ENCODE results near the gene PSMD1. TPM values are rescaled to one million over a fixed set of nuclear protein-coding genes. Genes with fewer than 3 reads are reported as not detected.
A peak's percentile ranks its signal among the peaks of the same experiment; 100 is the strongest.

Gene PSMD1
- total and polyA plus RNA-seq, 2 donors (not counting 3 experiments of a cell fraction or from before 2014, with no cell fraction given) = 163 to 209 TPM

DNA sequence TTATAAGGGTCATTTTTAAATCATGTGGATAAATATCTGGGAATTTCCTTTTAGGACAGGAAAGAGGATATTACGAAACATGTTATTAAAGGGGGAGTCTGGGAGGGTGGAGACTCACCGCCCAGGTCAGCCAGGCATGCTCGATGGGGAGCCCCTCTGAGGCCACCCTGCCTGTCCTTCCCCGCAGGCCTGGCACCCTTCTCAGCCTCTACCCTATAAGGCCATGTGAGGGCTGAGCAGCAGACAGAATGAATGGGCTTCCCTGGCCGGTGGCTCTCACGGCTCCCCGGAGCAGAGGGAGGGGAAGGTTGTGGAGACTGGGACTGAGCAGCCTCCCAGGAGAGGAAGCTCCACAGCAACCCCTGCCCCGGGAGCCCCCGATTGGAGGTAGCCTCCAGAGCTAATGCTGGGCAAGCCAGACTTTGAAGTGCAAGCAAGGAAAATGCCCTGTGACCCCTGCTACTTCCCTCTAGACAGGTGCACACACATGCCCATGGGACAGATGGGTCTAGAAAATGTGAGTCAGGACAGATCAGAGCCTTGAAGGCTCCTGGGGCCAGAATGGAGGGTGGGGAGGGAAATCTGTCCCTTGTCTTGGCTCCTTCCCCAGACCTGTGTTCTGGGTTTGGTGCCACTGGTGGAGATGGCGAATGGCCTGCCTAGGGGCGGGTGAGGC, 128.5 kb downstream of the PSMD1 start:
- BruUV-seq (replicated peaks) = no TSS peak
- Histone ChIP-seq H3K9ac (replicated peaks; ENCODE audit: extremely low read depth, insufficient read depth, low read length) (no peak overlapping the region), H3K4me1 (ENCODE audit: control insufficient read depth, extremely low read depth, insufficient read depth, low read length) (peaks cover 46% of the 10 kb centered on the region), H3K27ac (ENCODE audit: insufficient read depth, low read depth, low read length) (peak overlapping the region; percentile 70), H3K4me3 (replicated peaks in 1 of 3; ENCODE audit: insufficient read depth in 1 of 3, low read depth in 1 of 3, low read length in 3 of 3) (no peak overlapping the region), H3K79me2 (ENCODE audit: control insufficient read depth, insufficient read depth, low read length) (no peaks in the 10 kb centered on the region), H2AFZ (ENCODE audit: low read depth, low read length) (peak overlapping the region; percentile 83), H3K9me3 (replicated peaks; ENCODE audit: control insufficient read depth, insufficient read depth, low read length) (no peaks in the 10 kb centered on the region), H3K27me3 (ENCODE audit: control insufficient read depth in 2 of 2, insufficient read depth in 2 of 2, low read length in 2 of 2) (no peaks in the 10 kb centered on the region), H3K4me2 (ENCODE audit: insufficient read depth, low read length) (peak overlapping the region; percentile 9), H3K36me3 (ENCODE audit: control insufficient read depth in 2 of 2, extremely low read depth in 1 of 2, insufficient read depth in 2 of 2, low read length in 2 of 2) (no peaks in the 10 kb centered on the region), H4K20me1 (replicated peaks; ENCODE audit: control insufficient read depth, extremely low read depth, insufficient read depth, low read length) (no peaks in the 10 kb centered on the region), H3K9me1 (replicated peaks; ENCODE audit: control insufficient read depth, extremely low read depth, insufficient read depth, low read length) (no peaks in the 10 kb centered on the region)
- TF ChIP-seq EZH2 (IDR thresholded peaks at IDR 0.05; ENCODE audit: borderline replicate concordance, low read depth, low read length, severe bottlenecking) (no peak), JUN (IDR thresholded peaks at IDR 0.05; ENCODE audit: borderline replicate concordance, insufficient read depth, insufficient read length, low read depth) (no peak), GATA2 (IDR thresholded peaks at IDR 0.05; ENCODE audit: insufficient read depth, insufficient read length, low read depth, low read length) (no peak), POLR2AphosphoS5 (IDR thresholded peaks at IDR 0.05; ENCODE audit: insufficient read depth, low read depth, low read length) (no peak), FOS (IDR thresholded peaks at IDR 0.05; ENCODE audit: borderline replicate concordance, insufficient read depth, low read length) (no peak), MYC (IDR thresholded peaks at IDR 0.05; ENCODE audit: low read depth, low read length) (no peak), POLR2A (IDR thresholded peaks at IDR 0.05; ENCODE audit: low read depth, low read length) (no peak)
- TF ChIP-seq, protein P1, sequence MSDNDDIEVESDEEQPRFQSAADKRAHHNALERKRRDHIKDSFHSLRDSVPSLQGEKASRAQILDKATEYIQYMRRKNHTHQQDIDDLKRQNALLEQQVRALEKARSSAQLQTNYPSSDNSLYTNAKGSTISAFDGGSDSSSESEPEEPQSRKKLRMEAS (IDR thresholded peaks at IDR 0.05; ENCODE audit: insufficient read depth, insufficient read length) = no peak
- TF ChIP-seq, protein P2, sequence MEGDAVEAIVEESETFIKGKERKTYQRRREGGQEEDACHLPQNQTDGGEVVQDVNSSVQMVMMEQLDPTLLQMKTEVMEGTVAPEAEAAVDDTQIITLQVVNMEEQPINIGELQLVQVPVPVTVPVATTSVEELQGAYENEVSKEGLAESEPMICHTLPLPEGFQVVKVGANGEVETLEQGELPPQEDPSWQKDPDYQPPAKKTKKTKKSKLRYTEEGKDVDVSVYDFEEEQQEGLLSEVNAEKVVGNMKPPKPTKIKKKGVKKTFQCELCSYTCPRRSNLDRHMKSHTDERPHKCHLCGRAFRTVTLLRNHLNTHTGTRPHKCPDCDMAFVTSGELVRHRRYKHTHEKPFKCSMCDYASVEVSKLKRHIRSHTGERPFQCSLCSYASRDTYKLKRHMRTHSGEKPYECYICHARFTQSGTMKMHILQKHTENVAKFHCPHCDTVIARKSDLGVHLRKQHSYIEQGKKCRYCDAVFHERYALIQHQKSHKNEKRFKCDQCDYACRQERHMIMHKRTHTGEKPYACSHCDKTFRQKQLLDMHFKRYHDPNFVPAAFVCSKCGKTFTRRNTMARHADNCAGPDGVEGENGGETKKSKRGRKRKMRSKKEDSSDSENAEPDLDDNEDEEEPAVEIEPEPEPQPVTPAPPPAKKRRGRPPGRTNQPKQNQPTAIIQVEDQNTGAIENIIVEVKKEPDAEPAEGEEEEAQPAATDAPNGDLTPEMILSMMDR (IDR thresholded peaks at IDR 0.05; ENCODE audit: extremely low read depth in 1 of 2, insufficient read depth in 1 of 2, low read depth in 1 of 2, low read length in 2 of 2) = no peak
- DNase-seq (ENCODE audit: low read depth, low spot score) (peak; percentile 56), FAIRE-seq (peak; percentile 80)
- dilution Hi-C loops (cut with MboI; ENCODE audit: extremely low pct_ligation_motif_present, low sequenced_read_pairs) = no loop called here
- POLR2A ChIA-PET = no interaction called here
- CTCF ChIA-PET = interaction anchor here (1.3 to 5.1 kb wide), 3 partner anchors 25 to 81 kb away, joined by 3 to 30 read pairs (median 3); no protein-coding TSS in a partner anchor
- intact Hi-C loops (cut with micrococcal nuclease) = no loop called here
